Epithelial cell of alveolus of lung (primary cell): Measurements from ENCODE around the gene ELF4. TPM values are rescaled to one million over a fixed set of nuclear protein-coding genes. Genes with fewer than 3 reads are reported as not detected.

Source experiments
- total RNA-seq: library from RNA; depleted of rRNA; stranded (reverse); fragments of >200 nt; gene quantifications from 2 replicates; pipeline ENCODE4 v1.2.1, GENCODE V29; 2015

The ELF4 gene
- 12.5 and 18.9 TPM in 2 replicates for total RNA-seq

GRCh38 chrX:130110379-130111219 lies at the start of gene ELF4:
Gene ELF4 (minus strand): TSS chrX:130110497. CDS start chrX:130081330, 29,167 bp downstream.

Other genes with a start within 250 kb of the ELF4 start
- 12.9 and 16.0 TPM in 2 replicates for gene UTP14A, start 204.3 kb downstream of the ELF4 start, total RNA-seq
- gene BCORL1, start 127.9 kb downstream of the ELF4 start, total RNA-seq: 2.5 and 13.5 TPM in 2 replicates
- gene AIFM1, start 55.3 kb upstream of the ELF4 start, total RNA-seq: 14.6 and 18.3 TPM in 2 replicates
- 4.8 TPM in 1 of 2 replicates, not detected in the other for gene RAB33A, start 61.5 kb upstream of the ELF4 start, total RNA-seq
- 4.5 and 8.3 TPM in 2 replicates for gene ZNF280C, start 158.4 kb upstream of the ELF4 start, total RNA-seq
- 8.1 and 18.0 TPM in 2 replicates for gene SLC25A14, start 229.4 kb upstream of the ELF4 start, total RNA-seq